ENCODE data around the gene NOD2.

GRCh38 chr16:50742576-50743200, 49.3 kb downstream of the NOD2 start:
- TF ChIP-seq CTCF (conservative IDR thresholded peaks at IDR 0.05 in 1 of 2, IDR thresholded peaks at IDR 0.05 in 1 of 2; ENCODE audit: extremely low read depth in 1 of 2, insufficient read depth in 1 of 2, low read depth in 1 of 2, low read length in 2 of 2) = no peak
- TF ChIP-seq EZH2 (IDR thresholded peaks at IDR 0.05; ENCODE audit: borderline replicate concordance, low read length) = no peak

All from mammary epithelial cell (primary cell).